ENCODE measurements around the gene GMDS.
A peak's percentile ranks its signal among the peaks of the same experiment; 100 is the strongest.

The GMDS gene

GRCh38 chr6:2140438-2141128, 104.8 kb downstream of the GMDS start:
- no peak for DNase-seq (ENCODE audit: low read depth in 4 of 4, low spot score in 1 of 4)

DNA sequence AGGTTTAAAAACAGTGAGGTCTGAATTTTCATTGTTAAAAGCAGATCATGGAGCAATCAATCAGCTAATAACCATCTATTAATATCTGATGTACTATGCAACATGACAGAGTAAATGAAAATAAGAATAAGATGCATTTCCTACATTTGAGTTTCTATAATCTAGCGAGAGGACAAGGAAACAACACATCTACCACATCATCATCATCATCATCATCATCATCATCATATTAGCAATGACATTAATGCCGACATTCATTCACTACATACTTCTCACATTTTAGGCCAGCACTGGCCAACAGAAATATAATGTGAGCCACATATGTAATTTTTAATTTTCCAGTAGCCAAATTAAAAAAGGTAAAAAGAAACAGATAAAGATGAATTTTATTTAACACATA, 110.0 kb downstream of the GMDS start:
- no peak for DNase-seq (ENCODE audit: low read depth in 4 of 4, low spot score in 1 of 4)

GRCh38 chr6:2134554-2134953, 110.9 kb downstream of the GMDS start:
- no peak for DNase-seq (ENCODE audit: low read depth in 4 of 4, low spot score in 1 of 4)

GRCh38 chr6:2133716-2134310, 111.6 kb downstream of the GMDS start:
- DNase-seq (ENCODE audit: low read depth in 4 of 4, low spot score in 1 of 4): no peak

DNA sequence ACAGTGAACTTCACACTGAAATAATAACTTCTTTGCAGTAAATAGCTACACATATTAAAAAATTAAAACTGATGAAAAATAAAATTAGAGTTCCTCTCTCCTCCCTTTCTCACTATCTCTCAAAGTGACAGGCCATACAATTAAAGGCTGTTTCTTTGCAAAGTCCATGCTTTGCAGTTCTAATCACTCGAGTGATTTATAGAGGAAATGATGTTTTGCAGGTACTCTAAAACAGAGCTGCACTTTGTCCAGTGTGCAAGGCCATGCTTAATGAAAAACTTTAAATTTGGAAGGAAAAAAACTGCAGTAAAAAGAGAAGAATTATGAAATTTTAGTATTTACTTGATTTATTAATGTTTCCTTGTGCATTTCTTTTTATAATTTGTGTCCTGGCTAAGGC, 112.5 kb downstream of the GMDS start:
- DNase-seq (ENCODE audit: low read depth in 4 of 4, low spot score in 1 of 4): no peak

GRCh38 chr6:2132416-2132815, 113.0 kb downstream of the GMDS start:
- DNase-seq (ENCODE audit: low read depth in 4 of 4, low spot score in 1 of 4): no peak

DNA sequence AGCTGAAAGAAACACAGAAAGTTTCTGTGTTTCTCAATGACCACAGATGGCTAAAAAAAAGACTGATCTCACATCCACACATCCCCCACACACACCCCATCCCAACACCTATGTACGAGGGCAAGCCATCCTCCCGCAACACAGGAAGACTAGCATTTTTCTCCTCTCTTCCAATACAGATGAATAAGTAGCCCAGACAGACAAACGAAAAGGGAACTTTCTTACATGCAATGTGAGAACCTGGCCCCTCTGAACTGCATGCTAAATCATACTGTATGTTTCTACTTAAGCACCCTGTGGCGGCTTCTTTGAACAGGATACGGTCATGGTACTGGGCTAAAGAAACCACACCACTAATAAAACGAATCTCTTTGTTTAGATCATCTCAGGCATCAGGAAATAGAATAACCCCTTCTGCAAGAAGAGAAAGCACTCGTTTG, 116.2 kb downstream of the GMDS start:
- no peak for DNase-seq (ENCODE audit: low read depth in 4 of 4, low spot score in 1 of 4)

DNA sequence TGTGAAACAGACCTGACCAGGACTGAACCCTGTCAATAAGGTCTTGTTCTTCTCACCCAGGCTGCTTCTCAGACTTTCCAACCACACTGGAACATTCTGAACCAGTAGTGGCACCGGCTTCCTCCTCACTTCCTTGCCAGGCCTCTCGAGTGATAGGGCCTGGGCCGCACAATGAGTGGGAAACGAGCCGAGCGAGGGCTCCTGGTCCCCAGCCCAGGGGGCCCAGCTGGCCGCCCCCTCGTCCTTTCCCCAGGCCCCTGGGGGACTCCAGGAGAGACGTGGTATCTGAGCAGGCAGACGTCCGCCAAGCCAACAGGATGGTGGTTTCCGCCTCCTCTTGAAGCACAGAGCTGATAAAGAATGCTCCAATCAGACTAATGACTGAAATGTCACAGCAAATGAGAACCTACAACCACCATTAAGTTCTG, 117.9 kb downstream of the GMDS start:
- DNase-seq (ENCODE audit: low read depth in 4 of 4, low spot score in 1 of 4): peak in 2 of 4 experiments; percentile 18 to 22

DNA sequence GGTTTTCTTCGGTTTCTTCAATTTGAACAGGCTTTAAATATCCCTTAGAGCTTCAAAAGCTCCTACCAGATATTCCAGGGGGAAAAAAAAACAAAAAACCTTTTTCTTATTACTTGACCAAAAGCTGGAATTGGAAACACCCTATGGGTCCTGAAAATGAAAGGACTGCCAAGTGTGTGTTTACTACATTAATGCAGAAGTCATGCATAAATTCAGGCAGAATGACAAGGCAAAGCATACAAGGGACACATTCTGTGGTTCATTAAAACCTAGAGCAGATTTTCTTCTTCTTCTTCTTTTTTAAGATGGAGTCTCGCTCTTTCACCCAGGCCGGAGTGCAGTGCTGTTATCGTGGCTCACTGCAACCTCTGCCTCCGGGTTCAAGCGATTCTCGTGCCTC, 119.1 kb downstream of the GMDS start:
- no peak for DNase-seq (ENCODE audit: low read depth in 4 of 4, low spot score in 1 of 4)

DNA sequence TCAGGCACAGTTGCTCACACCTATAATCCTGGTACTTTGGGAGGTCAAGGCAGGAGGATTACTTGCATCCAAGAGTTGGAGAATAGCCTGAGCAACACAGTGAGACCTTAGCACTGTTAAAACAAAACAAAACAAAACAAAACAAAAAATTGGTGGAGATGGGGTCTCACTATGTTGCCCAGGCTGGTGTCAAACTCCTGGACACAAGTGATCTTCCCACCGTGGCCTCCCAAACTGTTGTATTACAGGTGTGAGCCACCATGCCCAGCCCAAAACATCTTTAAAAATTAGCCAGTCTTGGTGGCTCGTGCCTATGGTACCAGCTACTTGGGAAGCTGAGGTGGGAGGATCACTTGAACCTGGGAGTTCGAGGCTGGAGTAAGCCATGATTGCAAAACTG, 120.2 kb downstream of the GMDS start:
- DNase-seq (ENCODE audit: low read depth in 4 of 4, low spot score in 1 of 4): no peak

DNA sequence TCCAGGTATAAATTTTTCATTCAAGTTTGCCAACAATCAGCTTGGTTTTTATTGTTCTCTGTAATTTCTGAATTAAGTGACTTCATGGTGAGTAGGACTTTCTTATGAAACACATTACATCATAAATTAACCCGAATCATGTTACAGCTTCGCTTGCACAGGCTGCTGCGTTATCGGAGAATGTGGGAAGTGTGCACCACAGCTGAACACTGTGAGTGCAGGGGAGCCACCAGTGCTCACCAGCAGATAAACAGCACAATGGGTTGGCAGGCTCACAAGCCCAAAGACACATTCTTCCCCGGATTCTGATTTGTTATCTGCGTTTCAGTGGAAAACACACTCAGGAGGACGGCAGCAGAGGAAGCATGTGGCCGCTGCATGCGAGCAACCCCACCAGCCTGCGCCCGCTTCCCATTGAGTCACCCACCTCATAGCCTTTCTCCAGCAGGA, 121.1 kb downstream of the GMDS start:
- no peak for DNase-seq (ENCODE audit: low read depth in 4 of 4, low spot score in 1 of 4)

DNA sequence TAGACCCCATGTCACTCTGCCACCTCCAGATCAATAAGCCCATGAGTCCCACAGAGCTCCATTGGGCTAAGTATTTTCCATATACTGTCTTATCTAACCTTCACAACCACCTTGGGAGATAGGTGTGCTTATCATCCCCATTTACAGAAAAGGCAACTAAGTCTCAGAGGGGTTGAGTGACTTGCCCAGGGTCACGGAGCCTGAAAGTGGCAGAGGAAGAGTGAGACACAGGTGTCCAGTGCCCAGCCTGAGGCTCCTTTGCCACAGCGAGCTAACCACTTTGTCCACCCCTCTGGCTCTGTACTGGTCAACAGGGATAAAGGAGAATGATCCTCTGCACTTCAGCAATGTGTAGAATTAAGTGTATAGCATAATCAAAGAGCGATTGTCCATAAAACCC, 124.5 kb downstream of the GMDS start:
- no peak for DNase-seq (ENCODE audit: low read depth in 4 of 4, low spot score in 1 of 4)

GRCh38 chr6:2119275-2119674, 126.1 kb downstream of the GMDS start:
- DNase-seq (ENCODE audit: low read depth in 4 of 4, low spot score in 1 of 4): no peak

DNA sequence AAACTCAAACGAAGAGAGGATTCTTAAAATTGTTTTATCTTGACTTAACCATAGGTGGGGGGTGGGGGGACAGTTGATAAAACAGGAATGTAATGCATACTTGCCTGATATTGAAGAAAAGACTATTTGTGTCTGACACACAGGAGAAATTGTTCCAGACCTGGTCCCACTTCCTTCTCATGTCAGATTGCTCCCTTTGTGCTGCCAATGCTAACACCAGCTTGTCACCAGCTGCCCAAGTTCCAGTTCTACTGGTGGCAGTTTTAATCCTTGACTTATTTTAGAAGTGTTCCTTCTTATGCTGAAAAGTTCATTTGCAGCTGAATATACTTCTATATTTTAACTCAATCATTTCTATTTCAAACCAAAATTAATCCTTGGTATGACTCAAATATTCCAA, 127.3 kb downstream of the GMDS start:
- no peak for DNase-seq (ENCODE audit: low read depth in 4 of 4, low spot score in 1 of 4)

DNA sequence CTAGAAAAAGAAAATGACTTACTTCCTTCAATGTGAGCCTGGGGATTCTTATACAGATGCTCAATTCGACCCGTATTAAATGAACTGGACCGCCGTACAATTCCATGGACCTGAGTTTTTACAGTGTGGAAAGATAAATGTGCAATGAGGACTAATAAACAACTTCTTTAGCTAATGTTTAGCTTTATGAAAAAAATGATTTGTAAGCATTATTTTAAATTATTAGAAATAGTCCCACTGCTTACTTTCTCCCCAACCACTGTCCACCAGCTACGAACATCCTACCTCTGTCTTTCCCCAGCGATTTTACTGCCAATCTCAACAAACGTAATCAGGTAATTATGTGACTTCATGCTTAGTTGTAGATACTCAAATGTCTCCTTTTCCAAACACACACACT, 128.0 kb downstream of the GMDS start:
- no peak for DNase-seq (ENCODE audit: low read depth in 4 of 4, low spot score in 1 of 4)

DNA sequence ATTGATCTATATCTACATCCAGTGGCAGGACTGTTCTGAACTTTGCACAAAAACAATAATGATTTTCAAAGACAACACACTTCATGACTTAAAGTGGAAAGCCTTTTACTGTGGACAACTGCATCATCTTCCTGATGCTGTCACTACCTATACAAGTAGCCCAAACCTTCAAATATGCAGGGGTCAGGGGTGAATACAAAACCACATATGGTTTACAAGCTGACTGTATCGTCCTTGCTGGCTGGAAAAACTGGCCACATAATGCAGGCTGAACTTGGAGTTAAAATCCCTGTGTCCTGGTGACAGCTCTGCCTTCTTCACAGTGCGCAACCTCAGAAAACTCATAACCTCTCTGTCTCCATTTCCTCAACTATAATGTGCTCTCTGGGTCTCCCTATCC, 128.9 kb downstream of the GMDS start:
- no peak for DNase-seq (ENCODE audit: low read depth in 4 of 4, low spot score in 1 of 4)

GRCh38 chr6:2114100-2114499, 131.3 kb downstream of the GMDS start:
- DNase-seq (ENCODE audit: low read depth in 4 of 4, low spot score in 1 of 4): no peak

DNA sequence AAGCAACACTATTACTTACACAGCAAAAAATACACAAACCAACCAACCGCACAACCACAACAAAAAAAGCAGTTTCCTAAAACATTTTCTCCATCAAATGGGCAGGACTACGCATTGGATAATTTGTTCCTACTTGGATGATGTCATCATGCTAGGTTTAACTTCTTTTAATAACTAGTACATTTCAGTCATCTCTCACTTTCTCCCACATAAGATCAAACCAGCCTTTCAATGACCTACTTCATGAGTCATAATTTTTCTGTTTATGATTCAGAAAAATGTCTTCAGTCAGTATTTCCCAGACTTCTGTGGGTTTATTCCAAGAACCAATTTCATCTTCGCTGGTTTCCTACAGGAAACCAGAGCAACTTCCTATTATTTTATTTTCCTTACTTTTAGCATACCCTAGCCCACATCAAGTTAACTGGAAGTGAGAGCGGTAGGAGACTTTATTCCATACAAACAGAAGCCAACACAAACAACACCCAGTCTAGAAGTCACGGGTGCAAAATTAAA, 134.2 kb downstream of the GMDS start:
- no peak for DNase-seq (ENCODE audit: low read depth in 4 of 4, low spot score in 1 of 4)

- no peak for DNase-seq (ENCODE audit: low read depth in 4 of 4, low spot score in 1 of 4)
Observed at GRCh38 chr6:2110504-2110903, 134.9 kb downstream of the GMDS start.

DNA sequence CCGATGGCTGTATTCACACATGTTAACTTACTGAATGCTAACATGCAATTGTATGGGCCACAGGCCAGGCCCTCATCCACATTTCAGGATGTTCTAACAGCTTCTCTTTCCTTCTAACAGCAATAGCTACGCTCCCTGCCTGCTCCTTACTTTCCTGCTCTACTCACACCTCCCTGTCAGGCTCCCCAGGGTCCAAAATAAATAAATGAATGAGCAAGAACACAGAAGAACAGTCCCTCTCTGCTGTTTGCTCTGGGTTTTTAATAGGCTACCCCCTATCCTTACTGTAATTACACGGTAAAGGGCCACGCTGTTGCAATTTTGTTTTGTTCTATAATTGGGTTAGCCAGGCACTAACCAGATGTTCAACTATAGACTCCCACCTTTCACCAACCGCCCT, 135.6 kb downstream of the GMDS start:
- DNase-seq (ENCODE audit: low read depth in 4 of 4, low spot score in 1 of 4): no peak

GRCh38 chr6:2108700-2109306, 136.6 kb downstream of the GMDS start:
- DNase-seq (ENCODE audit: low read depth in 4 of 4, low spot score in 1 of 4): no peak

DNA sequence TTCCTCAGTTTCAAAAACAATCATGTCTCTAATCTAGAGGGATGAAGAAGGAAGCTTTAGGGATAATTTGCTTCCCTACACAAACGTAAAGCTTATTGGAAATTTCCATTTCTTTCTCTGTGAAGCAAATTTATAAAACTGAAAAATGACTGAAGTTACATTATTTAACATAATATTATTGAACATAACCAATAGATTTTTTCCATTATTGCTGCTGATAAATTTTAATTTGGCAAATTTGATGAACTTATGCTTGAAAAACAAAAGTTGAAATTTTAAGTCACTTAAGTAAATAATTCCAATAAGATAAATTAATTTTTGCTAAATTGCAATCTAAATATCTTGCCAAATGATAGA, 140.9 kb downstream of the GMDS start:
- no peak for DNase-seq (ENCODE audit: low read depth in 4 of 4, low spot score in 1 of 4)
